GM12878 (cell line): ENCODE results near the gene ZNF296. TPM values are rescaled to one million over a fixed set of nuclear protein-coding genes. Genes with fewer than 3 reads are reported as not detected.

ENCODE experiments used
- ATAC-seq: fragments of 200-7000 bp; cut with Tn5 transposase; 3 replicates; pipeline ENCODE4 v1.9.1; 2020; ENCODE audit warnings: mild to moderate bottlenecking, moderate library complexity
- BruUV-seq: library from RNA; stranded (reverse); fragments of 400-500 nt; replicated peaks from 2 replicates; lab custom pipeline; 2021; lab: Mats Ljungman, UMichigan
- CTCF ChIA-PET: fragments of 300-600 bp; sonication (Branson Sonifier 250); formaldehyde crosslinking; extraction: SDS; loops from one replicate; lab custom pipeline; 2021; ENCODE audit warnings: inconsistent platforms; lab: Yijun Ruan, JAX
- POLR2A ChIA-PET: fragments of 350-600 bp; formaldehyde crosslinking; extraction: SDS; loops from one replicate; lab custom pipeline; 2021; ENCODE audit warnings: inconsistent platforms; lab: Charles Lee
- RAD21 ChIA-PET: fragments of 300-600 bp; sonication (Branson Sonifier 250); formaldehyde crosslinking; loops from one replicate; lab custom pipeline; 2023; ENCODE audit warnings: antibody characterized with exemption; ENCODE audit not compliant: unreplicated experiment; lab: Charles Lee
- SMC1A ChIA-PET: fragments of 300-600 bp; sonication (Branson Sonifier 250); formaldehyde crosslinking; loops from one replicate; lab custom pipeline; 2023; ENCODE audit not compliant: unreplicated experiment, uncharacterized antibody; lab: Charles Lee
- DNase-seq: peaks from one replicate; pipeline ENCODE4 v3.0.0-alpha.2; 2011; ENCODE audit warnings: low read depth, low spot score
- FAIRE-seq: peaks from 3 replicates; lab custom pipeline; 2011; peaks lifted over from hg19 to GRCh38; lab: Jason Lieb, UNC
- H2AFZ ChIP-seq: 2 replicates; pipeline ENCODE4 v1.6.0; 2011; ENCODE audit warnings: low read depth, low read length, control low read depth; ENCODE audit not compliant: control insufficient read depth
- H3K27ac ChIP-seq: 2 replicates; pipeline ENCODE4 v1.5.1; 2011; ENCODE audit warnings: control low read depth; ENCODE audit not compliant: control insufficient read depth, insufficient read depth
- H3K27me3 ChIP-seq, 2 experiments: replicated peaks in 1 of 2; 2 replicates each; pipeline versions ENCODE4 v1.6.0 to v1.6.1; 2011; ENCODE audit warnings: low read length in 1 of 2; ENCODE audit not compliant: control insufficient read depth in 2 of 2, insufficient read depth in 2 of 2
- H3K36me3 ChIP-seq, 2 experiments: 2 replicates each; pipeline ENCODE4 v1.5.1; 2011; ENCODE audit warnings: low read length in 1 of 2; ENCODE audit not compliant: control insufficient read depth in 2 of 2, insufficient read depth in 2 of 2
- H3K4me1 ChIP-seq: 2 replicates; pipeline ENCODE4 v1.6.1; 2011; ENCODE audit warnings: mild to moderate bottlenecking, low read length, moderate library complexity, mixed read lengths; ENCODE audit not compliant: control insufficient read depth, insufficient read depth
- H3K4me2 ChIP-seq: 2 replicates; pipeline ENCODE4 v1.6.0; 2011; ENCODE audit warnings: control low read depth; ENCODE audit not compliant: control insufficient read depth, insufficient read depth
- H3K4me3 ChIP-seq: fragments of 200-600 bp; sonication (generic); 2 replicates; pipeline ENCODE4 v1.5.1; 2016
- H3K79me2 ChIP-seq: 2 replicates; pipeline ENCODE4 v1.6.0; 2011; ENCODE audit warnings: low read length; ENCODE audit not compliant: control insufficient read depth, insufficient read depth
- H3K9ac ChIP-seq: 2 replicates; pipeline ENCODE4 v1.8.0; 2011; ENCODE audit warnings: low read length, control low read depth, mixed read lengths; ENCODE audit not compliant: control insufficient read depth, insufficient read depth
- H3K9me3 ChIP-seq: replicated peaks from 3 replicates; pipeline ENCODE4 v1.5.1; 2011; ENCODE audit warnings: mild to moderate bottlenecking, low read length; ENCODE audit not compliant: control insufficient read depth, insufficient read depth
- H4K20me1 ChIP-seq: 2 replicates; pipeline ENCODE4 v1.6.0; 2011; ENCODE audit not compliant: control insufficient read depth, insufficient read depth
- CHD1 ChIP-seq: IDR thresholded peaks from 2 replicates; pipeline ENCODE4 v1.6.1; 2012; ENCODE audit warnings: low read depth, low read length, improper control_type of control experiment
- EZH2 ChIP-seq: IDR thresholded peaks from 2 replicates; pipeline ENCODE4 v1.6.1; 2012; ENCODE audit warnings: low read depth, mild to moderate bottlenecking, control low read depth, inconsistent platforms, low read length, borderline replicate concordance; ENCODE audit not compliant: control insufficient read depth
- GABPA ChIP-seq: IDR thresholded peaks from 2 replicates; pipeline ENCODE4 v1.6.1; 2014; ENCODE audit warnings: antibody characterized with exemption, low read depth, mild to moderate bottlenecking, inconsistent platforms
- MEF2A ChIP-seq: IDR thresholded peaks from 2 replicates; pipeline ENCODE4 v1.6.1; 2011; ENCODE audit warnings: low read depth, mild to moderate bottlenecking, low read length, moderate library complexity; ENCODE audit not compliant: insufficient read depth
- MTA3 ChIP-seq: IDR thresholded peaks from 2 replicates; pipeline ENCODE4 v1.6.1; 2012; ENCODE audit warnings: low read length, inconsistent platforms, borderline replicate concordance
- NFXL1 ChIP-seq: fragments of 450-650 bp; IDR thresholded peaks from 2 replicates; pipeline ENCODE4 v1.6.1; 2017; ENCODE audit warnings: antibody characterized with exemption, mild to moderate bottlenecking, borderline replicate concordance
- SMC3 ChIP-seq: IDR thresholded peaks from 2 replicates; pipeline ENCODE4 v1.6.1; 2011; ENCODE audit warnings: low read length, improper control_type of control experiment, borderline replicate concordance
- WGBS: methylation state at CpG from one replicate; pipeline ENCODE4 v1.1.6; 2016; ENCODE audit warnings: low lambda C conversion rate; ENCODE audit not compliant: insufficient replicate concordance, insufficient coverage; ENCODE audit errors: missing lambda C conversion rate; 5-methylcytosine and 5-hydroxymethylcytosine counted together
- in situ Hi-C: fragments of 300-500 bp; cut with MboI; formaldehyde crosslinking; loops from 9 replicates; pipeline ENCODE4 v1.14.3; 2018; ENCODE audit warnings: mixed read lengths
- intact Hi-C: fragments of 100-400 bp; cut with micrococcal nuclease; formaldehyde crosslinking; loops from one replicate; pipeline ENCODE4 v1.14.2; 2022; ENCODE audit not compliant: unreplicated experiment
- polyA plus RNA-seq, 11 experiments: library from polyadenylated mRNA; depleted of rRNA in 4 of 11; unstranded in 6 of 11; stranded (reverse) in 5 of 11; fragments of >200 nt; fragmentation: Nextera tagmentation in 4 of 11; fragmentation: Illumina TruSeq in 1 of 11; extraction: Ambion mirVana in 4 of 11; extraction: Trizol in 1 of 11; gene quantifications; 1 replicate in 1 of 11; 2 replicates in 10 of 11; pipeline versions ENCODE4 v1.2.1 to v1.2.3, GENCODE V29; 2011 to 2016; ENCODE audit warnings: inconsistent platforms in 2 of 11, missing spikeins in 2 of 11, low read depth in 1 of 11
- total RNA-seq, 4 experiments: library from RNA; depleted of rRNA in 3 of 4; stranded (reverse); fragments of >200 nt in 3 of 4; fragmentation: Illumina TruSeq in 1 of 4; extraction: Trizol in 1 of 4; gene quantifications; 2 replicates each; pipeline versions ENCODE4 v1.2.1 to v1.2.3, GENCODE V29; 2013 to 2021
- TF ChIP-seq, protein P1 (sequence below): fragments of 450-650 bp; IDR thresholded peaks from 2 replicates; pipeline ENCODE4 v1.6.1; 2014; ENCODE audit warnings: mild to moderate bottlenecking

Gene ZNF296
- total and polyA plus RNA-seq, 10 of the 15 experiments (the other 5 are each of a cell fraction or from before 2014, with no cell fraction given): 0.44 to 23.6 (median 3.5) TPM; not detected in 1

DNA sequence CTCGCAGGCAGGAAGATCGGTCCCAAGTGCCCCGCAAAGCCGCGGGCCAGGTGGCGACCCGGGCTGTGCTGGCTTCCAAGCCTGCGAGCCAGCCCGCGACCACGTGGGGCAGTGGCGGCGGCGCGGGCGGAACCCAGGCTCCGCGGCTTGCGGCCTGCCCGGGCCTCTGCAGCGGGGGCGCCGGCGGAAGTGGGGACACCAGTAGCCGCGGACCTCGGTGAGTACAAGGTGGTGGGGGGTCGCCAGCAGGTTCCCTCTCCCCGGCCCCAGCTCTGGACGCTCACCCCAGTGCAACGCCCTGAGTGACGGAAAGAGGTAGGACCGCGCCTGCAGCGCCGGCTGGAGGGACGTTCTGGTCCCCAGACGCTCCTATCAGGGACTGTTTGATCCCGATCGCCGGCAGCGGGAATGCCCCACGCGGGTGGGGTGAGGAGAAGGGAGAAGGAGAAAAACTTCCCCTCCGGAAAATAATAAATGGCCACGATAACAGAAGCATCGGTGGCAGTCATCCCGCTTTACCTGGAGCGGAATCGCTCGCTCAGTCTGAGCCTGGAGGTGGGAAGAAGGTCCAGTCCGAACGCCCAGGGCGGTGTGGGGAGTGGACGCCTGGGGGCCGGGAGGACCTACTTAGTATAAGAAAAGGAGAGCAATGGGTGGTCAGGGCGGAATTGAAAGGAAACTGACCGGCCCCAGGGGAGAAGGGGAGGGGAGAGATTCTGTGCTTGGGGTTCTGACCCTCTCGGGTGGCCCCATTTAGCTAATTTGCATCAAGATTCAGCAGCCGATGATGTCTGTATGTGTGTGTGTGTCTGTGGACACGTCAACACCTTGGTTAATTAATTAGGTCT lies 3.0 kb upstream of the ZNF296 start, which contains the start of gene GEMIN7 (continued):
- TF ChIP-seq, protein P1, sequence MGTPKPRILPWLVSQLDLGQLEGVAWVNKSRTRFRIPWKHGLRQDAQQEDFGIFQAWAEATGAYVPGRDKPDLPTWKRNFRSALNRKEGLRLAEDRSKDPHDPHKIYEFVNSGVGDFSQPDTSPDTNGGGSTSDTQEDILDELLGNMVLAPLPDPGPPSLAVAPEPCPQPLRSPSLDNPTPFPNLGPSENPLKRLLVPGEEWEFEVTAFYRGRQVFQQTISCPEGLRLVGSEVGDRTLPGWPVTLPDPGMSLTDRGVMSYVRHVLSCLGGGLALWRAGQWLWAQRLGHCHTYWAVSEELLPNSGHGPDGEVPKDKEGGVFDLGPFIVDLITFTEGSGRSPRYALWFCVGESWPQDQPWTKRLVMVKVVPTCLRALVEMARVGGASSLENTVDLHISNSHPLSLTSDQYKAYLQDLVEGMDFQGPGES: peak; percentile 71
- TF ChIP-seq MEF2A: peak; percentile 83

DNA sequence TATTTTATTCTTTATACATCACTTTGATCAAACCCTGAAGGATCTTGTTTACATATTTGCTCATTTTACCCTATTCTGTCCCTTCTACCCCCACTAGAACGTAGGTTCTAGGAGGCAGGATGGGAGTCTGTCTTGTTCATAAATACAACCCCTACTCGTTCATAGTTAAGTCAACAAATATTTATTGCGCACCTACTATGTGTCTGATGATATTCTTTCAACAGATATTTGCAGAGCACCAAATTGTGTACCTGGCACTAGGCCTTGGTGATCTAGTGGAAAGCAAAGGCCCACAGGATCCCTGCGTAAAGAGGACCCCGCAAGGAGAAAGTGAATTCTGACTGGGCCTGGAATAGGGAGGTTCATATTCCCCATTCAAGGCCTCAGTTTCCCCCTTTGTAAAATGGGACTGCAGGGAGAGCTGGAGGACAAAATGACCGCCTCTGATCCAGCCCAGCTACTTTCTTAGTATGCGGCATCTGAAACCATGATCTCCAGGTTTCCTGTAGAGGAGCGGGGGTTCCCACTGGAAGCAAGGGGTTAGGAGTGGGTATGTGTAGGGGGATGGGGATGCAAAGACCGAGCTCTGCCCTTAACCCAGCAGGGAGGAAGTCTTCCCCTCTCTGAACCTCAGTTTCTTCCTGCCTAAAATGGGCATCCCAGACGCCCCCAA lies 2.2 kb upstream of the ZNF296 start:
- Histone ChIP-seq H2AFZ (peak overlapping the region; percentile 82), H3K9me3 (no peaks in the 10 kb centered on the region), H3K4me1 (peaks cover 25% of the 10 kb centered on the region), H3K36me3 (peaks cover 2 to 10% of the 10 kb centered on the region in 2 experiments; a peak in 3 of 4 replicates), H3K27me3 (no peaks in the 10 kb centered on the region), H3K79me2 (peaks cover 78% of the 10 kb centered on the region), H3K27ac (peak overlapping the region; percentile 95), H3K4me2 (peak overlapping the region; percentile 98), H4K20me1 (no peaks in the 10 kb centered on the region; the same call in 1 of the 2 replicates), H3K4me3 (peak overlapping the region; percentile 89), H3K9ac (peak overlapping the region; percentile 98)
- DNase-seq (no peak), ATAC-seq (no peak), FAIRE-seq (no peak)
- 26% methylated on average over 10 of the region's 10 CpGs for WGBS
- in situ Hi-C loops (no loop called here), intact Hi-C loops (loop anchor here (1.0 to 10.0 kb wide), 5 partner anchors 14 to 396 kb away; partner anchors contain the start of genes BLOC1S3, PPP1R37 and TRAPPC6A)
- ChIA-PET RAD21 (interaction anchor here (0.7 to 2.5 kb wide), 4 partner anchors 14 to 58 kb away, joined by 3 to 19 read pairs (median 3); partner anchors contain the start of gene PPP1R37), SMC1A (interaction anchor here (1.9 kb wide), 1 partner anchor 14 kb away, joined by 7 read pairs; the partner anchor contains the start of gene PPP1R37), POLR2A (interaction anchor here (1.4 to 3.3 kb wide), 3 partner anchors 14 to 77 kb away, joined by 3 to 36 read pairs (median 15); partner anchors contain the start of genes PPP1R37 and RELB), CTCF (interaction anchor here (0.6 to 3.5 kb wide), 6 partner anchors 13 to 310 kb away, joined by 3 to 19 read pairs (median 5); no protein-coding TSS in a partner anchor)
- no TSS peak for BruUV-seq
- no peak for TF ChIP-seq CHD1
- TF ChIP-seq SMC3: no peak
- no peak for TF ChIP-seq GABPA
- no peak for TF ChIP-seq MTA3
- no peak for TF ChIP-seq EZH2
- TF ChIP-seq NFXL1: no peak
